NCI-H510A (cell line): ENCODE measurements around the gene ADAMTSL3.

Experiments used
- DNase-seq: peaks from one replicate; lab custom pipeline; 2025; lab: John Stamatoyannopoulos, UW

The ADAMTSL3 gene

GRCh38 chr15:83886321-83886720, 232.4 kb downstream of the ADAMTSL3 start:
- DNase-seq: no peak

DNA sequence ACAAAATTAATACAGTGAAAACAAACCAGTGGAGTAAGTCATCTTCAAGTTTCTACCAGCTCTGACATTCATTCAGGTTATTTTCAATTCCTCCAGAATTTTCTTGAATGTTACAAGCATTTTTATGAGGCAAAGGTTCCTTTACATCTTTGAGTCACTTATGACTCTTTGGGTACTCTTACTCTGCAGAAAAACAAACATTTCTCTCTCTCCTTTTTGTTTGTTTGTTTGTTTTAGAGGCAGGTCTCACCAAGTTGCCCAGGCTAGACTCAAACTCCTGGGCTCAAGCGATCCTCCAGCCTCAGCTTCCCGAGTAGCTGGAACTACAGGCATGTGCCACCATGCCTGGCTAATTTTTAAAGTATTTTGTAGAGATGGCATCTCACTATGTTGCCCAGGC, 233.5 kb downstream of the ADAMTSL3 start:
- DNase-seq: no peak

DNA sequence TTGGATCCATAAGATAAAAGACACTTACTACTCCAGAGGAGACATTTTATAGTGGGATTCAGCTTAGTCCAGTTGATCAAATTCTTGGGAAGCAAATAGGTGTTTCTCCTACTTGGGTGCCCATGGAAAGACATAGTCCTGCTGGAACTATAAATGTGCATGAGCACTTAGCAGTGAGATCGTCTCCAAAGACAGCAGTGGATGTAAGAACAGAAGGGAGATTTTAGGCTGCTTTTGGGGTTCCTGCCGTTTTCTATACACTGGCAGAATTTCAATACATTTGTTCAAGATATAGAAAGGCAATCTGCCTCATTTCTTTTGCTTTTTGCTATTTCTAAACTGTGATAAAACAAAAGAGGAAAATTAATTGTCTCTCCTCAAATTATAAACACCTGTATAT, 234.0 kb downstream of the ADAMTSL3 start:
- no peak for DNase-seq

DNA sequence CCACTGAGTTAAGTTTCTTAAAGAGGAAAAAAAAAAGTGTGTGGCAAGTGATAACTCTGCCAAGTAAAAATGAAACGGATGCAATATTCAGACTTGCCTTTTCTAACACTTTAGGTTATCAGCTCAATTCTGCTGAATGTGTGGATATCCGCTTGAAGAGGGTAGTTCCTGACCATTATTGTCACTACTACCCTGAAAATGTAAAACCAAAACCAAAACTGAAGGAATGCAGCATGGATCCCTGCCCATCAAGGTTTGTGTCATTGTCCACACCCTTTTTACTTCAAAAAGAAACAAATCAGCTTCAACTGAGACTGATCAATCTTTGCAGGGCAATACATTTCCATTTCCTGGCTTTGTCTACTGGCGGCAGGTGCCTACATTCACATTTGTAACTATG, 236.1 kb downstream of the ADAMTSL3 start:
- no peak for DNase-seq

- no peak for DNase-seq
These were observed 236.7 kb downstream of the ADAMTSL3 start for GRCh38 chr15:83890587-83890986.

DNA sequence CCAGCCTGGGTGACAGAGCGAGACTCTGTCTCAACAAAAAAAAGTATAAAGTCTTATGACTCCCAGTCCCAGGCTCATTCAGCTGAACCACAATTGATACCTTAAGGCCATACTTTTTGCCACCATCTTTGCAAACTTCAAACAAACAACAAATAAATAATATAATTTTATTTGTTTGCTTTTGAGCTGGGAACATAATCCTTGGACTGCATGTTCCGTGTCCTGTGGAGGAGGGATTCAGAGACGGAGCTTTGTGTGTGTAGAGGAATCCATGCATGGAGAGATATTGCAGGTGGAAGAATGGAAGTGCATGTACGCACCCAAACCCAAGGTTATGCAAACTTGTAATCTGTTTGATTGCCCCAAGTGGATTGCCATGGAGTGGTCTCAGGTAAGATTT, 238.6 kb downstream of the ADAMTSL3 start:
- DNase-seq: no peak

DNA sequence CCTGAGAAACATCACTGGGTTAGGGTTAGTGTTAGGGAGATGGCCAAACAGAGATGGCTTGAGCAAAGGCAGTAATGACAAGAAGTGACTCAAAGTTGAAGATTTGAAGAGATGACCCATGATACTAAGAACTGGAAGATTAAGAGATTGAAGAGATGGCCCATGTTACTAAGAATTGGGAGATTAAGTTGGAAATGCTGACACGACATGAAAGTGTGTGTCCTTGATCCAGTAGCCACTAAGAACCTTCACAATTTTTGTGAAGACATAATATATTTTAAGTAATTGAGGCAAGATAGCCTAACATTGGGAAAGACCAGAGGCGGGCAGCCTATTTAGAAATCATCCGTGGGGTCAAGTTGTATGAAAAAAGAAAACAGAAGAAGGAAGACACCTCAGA, 239.4 kb downstream of the ADAMTSL3 start:
- no peak for DNase-seq

DNA sequence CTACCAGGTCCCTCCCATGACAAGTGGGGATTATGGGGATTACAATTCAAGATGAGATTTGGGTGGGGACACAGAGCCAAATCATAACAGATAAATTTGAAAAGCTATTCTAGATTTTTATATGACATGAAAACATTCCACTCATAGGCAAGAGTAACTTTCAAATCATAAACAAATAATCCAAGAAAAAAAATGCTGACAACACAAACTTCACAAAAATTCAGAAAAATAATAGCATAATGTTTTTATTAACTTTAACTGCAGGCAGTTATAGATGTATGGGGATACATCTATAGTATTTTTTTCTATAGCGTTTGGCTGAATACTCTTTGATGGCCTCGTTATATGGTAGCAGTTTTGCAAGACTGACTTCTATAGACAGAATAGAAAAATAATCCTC, 243.1 kb downstream of the ADAMTSL3 start:
- no peak for DNase-seq

DNA sequence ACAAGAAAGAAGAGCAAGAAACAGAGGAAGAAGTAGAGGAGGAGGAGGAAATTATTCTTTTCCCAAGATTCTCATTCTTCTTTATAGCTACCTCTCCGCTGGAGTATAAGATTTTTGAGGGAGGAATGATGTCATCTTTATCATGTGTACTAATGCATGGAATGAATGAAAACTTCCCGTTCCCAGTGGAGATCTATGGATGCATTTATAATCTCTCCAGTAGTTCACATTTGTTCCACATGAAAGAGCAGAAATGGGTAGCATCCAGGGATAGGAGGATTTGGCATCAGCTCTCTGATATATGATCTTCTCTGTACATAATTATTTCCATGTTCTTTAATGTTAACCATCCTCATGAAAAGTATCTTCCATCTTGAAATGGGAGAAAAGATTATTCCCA, 244.4 kb downstream of the ADAMTSL3 start:
- no peak for DNase-seq

DNA sequence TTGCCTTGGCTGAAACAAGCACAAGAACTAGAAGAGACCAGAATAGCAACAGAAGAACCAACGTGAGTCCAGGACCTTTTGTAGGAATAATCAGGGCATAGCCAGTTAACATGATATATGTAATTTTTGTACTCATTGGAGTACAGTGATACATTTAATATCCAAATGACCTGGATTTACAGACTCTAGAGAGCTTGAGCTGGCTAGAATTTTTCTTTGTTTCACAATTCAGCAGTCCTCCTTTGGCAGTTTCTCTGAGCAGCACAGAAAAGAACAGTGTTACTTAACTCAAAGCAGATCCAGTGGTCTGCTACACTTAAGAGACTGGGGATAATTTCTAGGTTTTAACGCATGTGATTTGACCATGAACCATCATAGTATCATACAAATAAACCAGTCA, 245.7 kb downstream of the ADAMTSL3 start:
- no peak for DNase-seq

- no peak for DNase-seq
These were observed 250.5 kb downstream of the ADAMTSL3 start for GRCh38 chr15:83904107-83905040.

DNA sequence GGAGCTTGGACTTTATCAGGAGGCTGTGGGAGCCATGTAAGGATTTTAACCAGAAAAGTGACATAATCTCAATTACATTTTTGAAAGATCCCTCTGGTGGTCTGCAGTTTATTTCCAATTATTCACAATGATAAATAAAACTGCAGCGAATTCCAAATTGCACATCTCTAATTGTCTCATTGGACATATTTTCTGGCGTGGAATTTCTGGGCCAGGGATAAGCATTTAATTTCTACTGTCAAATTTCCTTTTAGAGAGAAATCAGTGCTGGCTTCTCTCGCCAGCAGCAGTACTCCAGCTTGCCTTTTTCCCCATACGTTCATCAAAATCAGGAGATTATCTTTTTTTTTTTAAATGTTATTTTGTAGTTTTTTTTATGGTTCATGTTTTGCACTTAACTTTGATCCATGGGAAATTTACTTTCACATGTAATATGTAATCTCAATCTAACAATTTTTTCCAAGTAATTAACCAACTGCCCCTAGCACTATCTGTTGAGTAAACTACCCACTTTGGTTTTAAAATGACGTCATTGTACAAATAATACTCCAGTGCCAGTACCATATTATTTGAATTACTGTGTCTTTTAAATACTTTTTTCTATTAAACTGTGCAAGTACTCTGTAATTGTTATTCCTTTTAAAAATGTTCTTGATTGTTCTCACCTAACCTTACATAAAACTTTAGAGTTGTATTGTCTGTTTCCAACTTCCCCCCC, 251.8 kb downstream of the ADAMTSL3 start:
- DNase-seq: no peak

GRCh38 chr15:83911345-83911744, 257.4 kb downstream of the ADAMTSL3 start:
- DNase-seq: no peak

- no peak for DNase-seq
These were observed 258.4 kb downstream of the ADAMTSL3 start for GRCh38 chr15:83912343-83912742.

- DNase-seq: no peak
These were observed 259.2 kb downstream of the ADAMTSL3 start for GRCh38 chr15:83913034-83913632.

- no peak for DNase-seq
These were observed 261.0 kb downstream of the ADAMTSL3 start for GRCh38 chr15:83914906-83915305.

DNA sequence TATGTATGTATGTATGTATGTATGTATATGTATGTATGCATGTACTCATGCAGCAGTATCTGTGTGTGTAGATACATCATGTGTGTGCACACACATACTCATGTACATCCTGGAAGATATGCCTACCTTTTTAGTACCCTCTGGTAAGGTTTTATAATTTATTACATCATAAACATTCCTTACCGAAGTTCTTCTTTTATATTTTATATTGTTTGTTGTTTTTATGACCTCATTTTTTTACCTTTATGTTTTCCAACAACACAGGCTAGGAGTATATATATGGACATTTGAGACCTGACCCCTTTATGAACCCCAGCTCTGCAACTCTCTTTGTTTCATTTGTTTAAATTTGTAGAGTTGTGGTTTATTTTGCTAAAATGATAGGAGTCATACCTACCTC, 263.5 kb downstream of the ADAMTSL3 start:
- DNase-seq: no peak

DNA sequence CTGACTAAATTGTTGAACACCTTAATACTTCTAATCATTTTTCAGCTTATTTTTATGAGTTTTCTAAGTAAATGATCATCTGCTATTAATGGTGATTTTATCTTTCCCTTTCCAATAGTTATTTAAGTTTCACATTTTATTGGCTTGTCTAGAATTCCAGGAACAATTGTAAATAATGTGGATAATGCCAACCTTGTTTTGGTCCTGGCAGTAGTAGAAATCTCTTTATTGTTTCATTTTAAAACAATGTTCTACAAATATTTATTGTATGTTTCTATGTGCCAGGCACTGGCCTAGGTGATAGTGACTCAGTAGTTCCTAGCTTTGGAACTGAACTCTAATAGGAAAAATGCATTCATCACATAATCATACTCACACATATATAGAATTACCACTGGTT, 264.1 kb downstream of the ADAMTSL3 start:
- DNase-seq: no peak

DNA sequence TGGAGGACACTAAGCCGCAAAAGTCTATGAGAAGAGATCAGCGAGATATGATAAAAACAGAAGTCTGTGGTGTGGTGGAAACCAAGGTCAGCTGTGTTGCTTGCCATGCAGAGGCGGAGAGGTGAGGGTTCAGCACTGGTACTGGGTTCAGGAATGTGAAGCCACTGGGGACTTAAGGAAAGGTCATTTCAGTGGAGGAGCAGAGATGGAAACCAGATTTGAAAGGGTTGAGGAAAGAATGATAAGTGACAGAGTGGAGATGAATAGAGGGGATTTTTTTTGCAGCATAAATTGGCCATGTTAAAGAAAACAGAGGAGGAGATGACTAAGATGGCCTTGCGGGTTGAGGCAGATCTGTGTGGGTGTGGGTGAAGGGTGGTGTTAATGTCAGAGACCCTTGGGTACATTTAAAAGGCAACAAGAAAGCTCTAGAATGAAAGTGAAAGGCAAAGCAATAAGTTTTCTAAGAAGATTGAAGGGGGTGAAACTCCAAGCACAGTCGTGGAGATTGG, 265.5 kb downstream of the ADAMTSL3 start:
- no peak for DNase-seq

DNA sequence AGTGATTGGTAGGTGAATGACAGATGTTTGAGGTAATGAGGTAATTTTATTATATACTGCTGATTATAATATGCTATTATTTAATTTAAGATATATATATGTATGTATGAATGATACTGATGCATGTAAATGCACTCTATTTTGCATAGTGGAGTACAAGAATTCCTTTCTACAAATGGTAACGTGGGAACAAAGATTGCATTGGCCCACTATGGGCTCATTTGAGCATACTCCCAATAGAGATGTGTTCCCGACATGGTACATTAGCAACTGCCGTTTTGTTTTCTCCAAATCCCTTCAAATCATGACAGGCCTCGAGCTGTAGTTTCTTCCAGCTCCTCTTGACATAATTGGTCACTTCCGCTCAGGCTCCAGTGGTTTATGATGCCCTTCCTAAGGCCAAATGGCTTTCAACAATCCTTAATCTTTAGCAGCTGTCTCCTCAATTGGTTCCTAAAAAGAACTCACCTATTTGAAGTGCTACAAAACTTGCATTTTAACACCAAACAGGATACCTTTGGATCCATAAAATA, 266.1 kb downstream of the ADAMTSL3 start:
- DNase-seq: no peak

DNA sequence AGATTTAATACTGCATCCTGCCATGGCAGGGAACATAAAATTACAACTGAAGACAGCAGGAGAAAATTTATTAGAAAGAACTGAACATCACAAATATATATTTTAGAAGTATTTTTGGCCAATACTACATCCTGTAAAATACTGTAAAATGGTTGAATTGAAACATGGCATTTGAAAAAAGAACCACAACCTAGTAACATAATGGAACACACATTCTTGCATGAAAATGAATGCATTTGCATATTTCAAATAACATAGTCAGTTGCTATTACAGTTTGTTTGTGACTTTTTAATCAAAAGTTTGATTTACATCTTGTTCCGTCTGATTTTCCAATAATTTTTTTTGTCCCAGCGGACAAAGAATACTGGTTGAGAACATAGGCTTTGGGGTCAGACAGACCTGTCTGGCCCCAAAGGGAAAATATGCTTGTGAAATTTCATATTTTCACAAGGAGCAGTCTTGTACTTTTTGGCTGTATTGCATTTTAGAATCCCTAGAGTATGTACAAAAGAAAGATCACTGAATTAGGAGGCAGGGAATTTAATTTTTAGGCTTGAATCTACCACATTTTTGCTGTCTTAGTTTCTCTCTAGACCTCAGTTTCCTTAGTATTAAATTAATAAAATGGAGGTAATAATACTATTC, 268.8 kb downstream of the ADAMTSL3 start:
- no peak for DNase-seq

- no peak for DNase-seq
These were observed 272.2 kb downstream of the ADAMTSL3 start for GRCh38 chr15:83926116-83926515.
